SU-DHL-6 (cell line): ENCODE data around the gene PRSS21.

Experiments used
- H2AFZ ChIP-seq: fragments of 200-600 bp; sonication (generic); 2 replicates; pipeline ENCODE4 v1.6.1; 2014; ENCODE audit warnings: low read depth, mild to moderate bottlenecking, moderate library complexity, mixed read lengths, antibody characterized with exemption, low read length; ENCODE audit not compliant: severe bottlenecking
- H3F3A ChIP-seq: fragments of 200-600 bp; shearing (Covaris generic); 2 replicates; pipeline ENCODE4 v1.6.0; 2016; ENCODE audit warnings: antibody characterized with exemption, mild to moderate bottlenecking; ENCODE audit not compliant: insufficient read depth
- H3K27ac ChIP-seq: fragments of 200-600 bp; sonication (generic); 2 replicates; pipeline ENCODE4 v1.5.1; 2016; ENCODE audit warnings: low read depth, mild to moderate bottlenecking, low read length, moderate library complexity, mixed read lengths
- H3K27me3 ChIP-seq: fragments of 200-600 bp; sonication (generic), shearing (Covaris generic); 2 replicates; pipeline ENCODE4 v1.6.0; 2014; ENCODE audit warnings: mild to moderate bottlenecking, low read length
- H3K36me3 ChIP-seq: fragments of 200-600 bp; sonication (generic); 2 replicates; pipeline ENCODE4 v1.6.1; 2014; ENCODE audit warnings: mild to moderate bottlenecking, low read length, mixed read lengths
- H3K4me2 ChIP-seq: fragments of 300-600, 200-600 bp; shearing (Covaris generic), sonication (generic); 2 replicates; pipeline ENCODE4 v1.6.0; 2014; ENCODE audit warnings: low read length, low read depth, mild to moderate bottlenecking; ENCODE audit not compliant: poor library complexity, severe bottlenecking
- H3K4me3 ChIP-seq: fragments of 200-600 bp; sonication (generic); 2 replicates; pipeline ENCODE4 v1.5.1; 2014; ENCODE audit warnings: antibody characterized with exemption, low read length, mild to moderate bottlenecking, mixed read lengths; ENCODE audit not compliant: insufficient read depth, poor library complexity, severe bottlenecking
- H3K79me2 ChIP-seq: fragments of 200-600 bp; sonication (generic); 2 replicates; pipeline ENCODE4 v1.6.1; 2014; ENCODE audit warnings: mild to moderate bottlenecking, low read length, moderate library complexity; ENCODE audit not compliant: insufficient read depth
- H3K9ac ChIP-seq: fragments of 200-600 bp; sonication (generic); 2 replicates; pipeline ENCODE4 v1.7.0; 2014; ENCODE audit warnings: mild to moderate bottlenecking, low read length
- H3K9me2 ChIP-seq: fragments of 200-600 bp; sonication (generic); replicated peaks from 2 replicates; pipeline ENCODE4 v1.6.1; 2014; ENCODE audit warnings: low read length; ENCODE audit not compliant: insufficient read depth
- H3K9me3 ChIP-seq: fragments of 200-600 bp; sonication (generic); 2 replicates; pipeline ENCODE4 v1.6.1; 2014; ENCODE audit warnings: low read length, mixed read lengths; ENCODE audit not compliant: insufficient read depth
- H4K20me1 ChIP-seq: fragments of 200-600 bp; sonication (generic); 2 replicates; pipeline ENCODE4 v1.6.1; 2014; ENCODE audit warnings: low read depth, mild to moderate bottlenecking, antibody characterized with exemption, low read length, moderate library complexity, mixed read lengths
- EZH2phosphoT487 ChIP-seq: fragments of 200-600 bp; sonication (generic), shearing (Covaris generic); conservative IDR thresholded peaks from 2 replicates; pipeline ENCODE4 v1.6.1; 2018; ENCODE audit warnings: mild to moderate bottlenecking, antibody characterized with exemption, low read length, moderate library complexity, mixed read lengths
- TF ChIP-seq, protein P1 (sequence below): fragments of 200-600 bp; sonication (generic); IDR thresholded peaks from one replicate; pipeline ENCODE4 v1.5.1; 2017; ENCODE audit warnings: antibody characterized with exemption, mild to moderate bottlenecking, low read length, moderate library complexity; ENCODE audit not compliant: insufficient read depth, poor library complexity, severe bottlenecking

Gene PRSS21

DNA sequence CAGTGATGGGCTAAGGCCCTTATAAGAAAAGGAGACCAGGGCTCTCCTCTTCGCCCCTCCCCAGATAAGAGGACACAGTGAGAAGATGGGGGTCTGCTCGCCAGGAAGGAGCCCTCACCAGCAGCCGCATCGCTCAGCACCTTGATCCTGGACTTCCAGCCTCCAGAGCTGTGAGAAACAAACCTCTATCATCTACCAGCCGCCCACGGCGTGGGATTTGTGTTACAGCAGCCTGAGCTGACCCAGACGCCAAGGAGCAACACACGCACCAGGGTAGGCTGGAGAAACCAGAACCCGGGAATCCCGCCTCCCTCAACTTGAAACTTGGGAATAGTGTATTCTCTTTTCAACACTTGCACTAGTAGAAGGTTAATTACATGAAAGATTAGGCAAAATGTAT is 8.9 kb downstream of the PRSS21 start:
- no peak overlapping the region for H3K27ac ChIP-seq
- no peaks in the 10 kb centered on the region for H3F3A ChIP-seq
- no peaks in the 10 kb centered on the region for H3K36me3 ChIP-seq
- TF ChIP-seq, protein P1, sequence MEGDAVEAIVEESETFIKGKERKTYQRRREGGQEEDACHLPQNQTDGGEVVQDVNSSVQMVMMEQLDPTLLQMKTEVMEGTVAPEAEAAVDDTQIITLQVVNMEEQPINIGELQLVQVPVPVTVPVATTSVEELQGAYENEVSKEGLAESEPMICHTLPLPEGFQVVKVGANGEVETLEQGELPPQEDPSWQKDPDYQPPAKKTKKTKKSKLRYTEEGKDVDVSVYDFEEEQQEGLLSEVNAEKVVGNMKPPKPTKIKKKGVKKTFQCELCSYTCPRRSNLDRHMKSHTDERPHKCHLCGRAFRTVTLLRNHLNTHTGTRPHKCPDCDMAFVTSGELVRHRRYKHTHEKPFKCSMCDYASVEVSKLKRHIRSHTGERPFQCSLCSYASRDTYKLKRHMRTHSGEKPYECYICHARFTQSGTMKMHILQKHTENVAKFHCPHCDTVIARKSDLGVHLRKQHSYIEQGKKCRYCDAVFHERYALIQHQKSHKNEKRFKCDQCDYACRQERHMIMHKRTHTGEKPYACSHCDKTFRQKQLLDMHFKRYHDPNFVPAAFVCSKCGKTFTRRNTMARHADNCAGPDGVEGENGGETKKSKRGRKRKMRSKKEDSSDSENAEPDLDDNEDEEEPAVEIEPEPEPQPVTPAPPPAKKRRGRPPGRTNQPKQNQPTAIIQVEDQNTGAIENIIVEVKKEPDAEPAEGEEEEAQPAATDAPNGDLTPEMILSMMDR, result no peak
- no peak for TF ChIP-seq EZH2phosphoT487
- no peak overlapping the region for H2AFZ ChIP-seq
- no peaks in the 10 kb centered on the region for H3K9me2 ChIP-seq
- no peaks in the 10 kb centered on the region for H3K27me3 ChIP-seq
- no peaks in the 10 kb centered on the region for H3K79me2 ChIP-seq
- H4K20me1 ChIP-seq, result no peaks in the 10 kb centered on the region
- no peak overlapping the region for H3K9ac ChIP-seq
- no peak overlapping the region for H3K4me3 ChIP-seq
- no peaks in the 10 kb centered on the region for H3K9me3 ChIP-seq
- no peak overlapping the region for H3K4me2 ChIP-seq

DNA sequence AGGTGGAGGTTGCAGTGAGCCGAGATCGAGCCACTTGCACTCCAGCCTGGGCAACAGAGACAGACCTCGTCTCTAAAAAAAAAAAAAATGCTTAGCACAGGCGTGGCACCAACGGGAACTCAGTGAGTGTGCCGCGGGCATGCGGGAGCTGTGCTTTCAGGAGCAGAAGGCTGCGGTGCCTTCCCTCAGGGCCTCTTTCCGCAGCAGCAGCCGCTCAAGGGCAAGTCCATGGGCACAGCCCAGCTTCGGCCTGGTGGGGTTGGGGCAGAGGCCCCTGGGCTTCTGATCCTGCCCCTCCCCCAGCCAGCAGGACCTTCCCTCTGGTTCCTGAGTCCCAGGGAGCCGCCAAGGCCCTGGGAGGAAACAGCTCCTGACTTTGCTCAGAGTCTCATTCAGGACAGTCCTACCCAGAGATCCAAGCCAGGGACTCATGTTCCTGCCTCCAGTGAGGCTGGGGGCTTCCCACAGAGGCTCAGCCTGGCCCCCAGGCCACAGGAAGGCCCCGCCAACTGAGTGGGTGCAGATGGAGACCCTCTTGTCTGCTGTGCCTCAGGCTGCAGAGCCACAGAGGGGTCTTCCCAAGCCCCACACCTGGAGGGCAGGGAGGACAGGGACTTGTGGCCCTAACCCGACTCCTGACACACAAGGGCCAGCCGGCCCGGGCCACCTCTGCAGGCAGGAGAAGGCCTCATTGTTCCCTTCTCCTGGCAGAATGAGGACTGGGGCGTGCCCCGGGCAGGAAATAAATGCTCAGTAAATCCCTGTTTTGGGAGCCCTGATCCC is 9.7 kb downstream of the PRSS21 start:
- Histone ChIP-seq H3F3A (no peaks in the 10 kb centered on the region), H4K20me1 (no peaks in the 10 kb centered on the region), H3K9ac (no peak overlapping the region), H3K9me2 (no peaks in the 10 kb centered on the region), H2AFZ (no peak overlapping the region), H3K36me3 (no peaks in the 10 kb centered on the region), H3K27ac (no peak overlapping the region), H3K27me3 (no peaks in the 10 kb centered on the region), H3K4me2 (no peak overlapping the region), H3K9me3 (no peaks in the 10 kb centered on the region), H3K79me2 (no peaks in the 10 kb centered on the region), H3K4me3 (no peak overlapping the region)
- TF ChIP-seq EZH2phosphoT487, result no peak

DNA sequence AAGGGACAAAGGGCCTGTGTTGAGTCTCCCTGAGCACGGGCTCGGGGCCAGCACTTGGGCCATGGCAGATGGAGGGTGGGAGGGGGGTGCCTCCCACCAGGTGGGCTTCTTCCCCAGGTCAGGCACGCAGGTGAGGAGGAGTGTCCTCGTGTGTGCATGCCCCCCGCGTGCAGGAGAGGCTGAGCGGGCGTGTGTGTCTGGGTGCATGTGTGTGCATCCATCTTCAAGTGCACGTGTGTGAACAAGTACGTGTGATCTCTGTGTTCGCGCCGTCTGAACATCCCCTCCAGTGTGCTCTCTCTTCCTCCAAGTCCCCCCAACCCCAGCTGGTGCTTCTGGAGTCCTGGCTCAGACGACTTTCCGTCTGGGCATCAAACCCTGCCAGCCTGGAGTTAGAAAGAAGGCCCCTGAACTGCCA is 10.3 kb downstream of the PRSS21 start:
- Histone ChIP-seq H3K4me2 (no peak overlapping the region), H3K27ac (no peak overlapping the region), H3K27me3 (no peaks in the 10 kb centered on the region), H3K4me3 (no peak overlapping the region), H3F3A (no peaks in the 10 kb centered on the region), H2AFZ (no peak overlapping the region), H3K36me3 (no peaks in the 10 kb centered on the region), H4K20me1 (no peaks in the 10 kb centered on the region), H3K9me2 (no peaks in the 10 kb centered on the region), H3K9me3 (no peaks in the 10 kb centered on the region), H3K9ac (no peak overlapping the region), H3K79me2 (no peaks in the 10 kb centered on the region)
- TF ChIP-seq, protein P1, result no peak
- TF ChIP-seq EZH2phosphoT487, result no peak

DNA sequence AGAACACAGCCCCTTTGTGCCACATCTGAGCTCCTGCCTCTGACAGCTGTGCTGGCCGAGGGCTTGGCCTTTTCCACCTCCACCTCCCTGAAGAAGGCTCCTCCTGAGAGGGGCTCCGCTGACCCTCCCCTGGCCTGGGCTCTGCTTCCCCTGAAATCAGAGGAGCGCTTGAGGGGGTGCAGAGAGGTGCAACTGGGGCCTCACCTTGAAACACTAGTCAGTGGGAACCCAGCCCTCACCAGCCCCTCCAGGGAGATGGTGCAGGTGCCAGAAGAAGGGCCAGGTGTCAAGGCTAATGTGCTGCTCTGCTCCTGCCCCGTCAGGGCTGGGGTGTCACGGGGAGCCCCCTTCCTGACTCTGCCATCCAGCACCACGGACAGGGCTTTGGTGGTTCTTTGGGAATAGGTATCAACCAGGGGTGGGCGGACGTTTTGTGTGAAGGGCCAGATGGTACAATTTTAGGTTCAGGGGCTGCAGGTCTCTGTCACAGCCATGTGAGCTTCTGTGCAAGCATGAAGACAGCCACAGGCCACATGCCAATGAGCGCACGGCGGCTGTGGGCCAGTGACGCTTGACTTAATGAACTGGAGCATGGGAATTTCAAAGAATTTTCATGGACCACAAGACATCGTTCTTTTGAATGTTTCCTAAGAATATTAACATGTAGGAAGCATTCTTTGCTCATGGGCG is 10.9 kb downstream of the PRSS21 start:
- Histone ChIP-seq H4K20me1 (no peaks in the 10 kb centered on the region), H3K9me2 (no peaks in the 10 kb centered on the region), H3K9ac (no peak overlapping the region), H2AFZ (no peak overlapping the region), H3K4me2 (no peak overlapping the region), H3K9me3 (no peaks in the 10 kb centered on the region), H3K79me2 (no peaks in the 10 kb centered on the region), H3K27ac (no peak overlapping the region), H3K4me3 (no peak overlapping the region), H3K27me3 (no peaks in the 10 kb centered on the region), H3K36me3 (no peaks in the 10 kb centered on the region), H3F3A (no peaks in the 10 kb centered on the region)
- TF ChIP-seq, protein P1, result no peak
- TF ChIP-seq EZH2phosphoT487, result no peak
